Gastrocnemius medialis (tissue), 4 donors: ENCODE results near the gene TNNT2. TPM values are rescaled to one million over a fixed set of nuclear protein-coding genes. Genes with fewer than 3 reads are reported as not detected.

Experiments
- ATAC-seq, 2 donors: fragments of 150-250 bp; one replicate each; pipeline ENCODE4 v1.9.1; 2016
- DNase-seq, 2 donors: peaks; one replicate each; pipeline ENCODE4 v3.0.0-alpha.2; 2019
- H3K27ac ChIP-seq, 4 donors: fragments of 200-600 bp; sonication (generic); 1 replicate in 1 of 4; 2 replicates in 3 of 4; pipeline ENCODE4 v1.5.1; 2016 to 2018; ENCODE audit warnings: mild to moderate bottlenecking in 2 of 4, moderate library complexity in 1 of 4
- H3K27me3 ChIP-seq, 3 donors: fragments of 200-600 bp; sonication (generic) in 2 of 3; 1 replicate in 1 of 3; 2 replicates in 2 of 3; pipeline versions ENCODE4 v1.5.1 to v1.6.0; 2016 to 2019; ENCODE audit warnings: mild to moderate bottlenecking in 1 of 3, moderate library complexity in 1 of 3
- H3K36me3 ChIP-seq, 2 donors: fragments of 200-600 bp; sonication (generic) in 1 of 2; one replicate each; pipeline ENCODE4 v1.5.1; 2017 to 2018
- H3K4me1 ChIP-seq, 2 donors: fragments of 200-600 bp; sonication (generic) in 1 of 2; one replicate each; pipeline ENCODE4 v1.5.1; 2016 to 2017; ENCODE audit warnings: mild to moderate bottlenecking in 2 of 2
- H3K4me3 ChIP-seq, 4 donors: fragments of 200-600 bp; sonication (generic) in 3 of 4; 1 replicate in 1 of 4; 2 replicates in 3 of 4; pipeline ENCODE4 v1.5.1; 2016 to 2019; ENCODE audit warnings: mild to moderate bottlenecking in 2 of 4
- H3K9me3 ChIP-seq, 3 donors: fragments of 200-600 bp; sonication (generic) in 2 of 3; 1 replicate in 1 of 3; 2 replicates in 2 of 3; pipeline ENCODE4 v1.5.1; 2016 to 2019
- POLR2A ChIP-seq, 2 donors: fragments of 450-650 bp; IDR thresholded peaks; one replicate each; pipeline ENCODE4 v1.6.1; 2017; ENCODE audit warnings: antibody characterized with exemption in 2 of 2, mild to moderate bottlenecking in 2 of 2, moderate library complexity in 2 of 2
- in situ Hi-C, 4 donors: fragments of 200-750 bp; cut with MboI; loops; one replicate each; pipeline versions ENCODE4 v1.15.0 to v1.8.0; 2017; ENCODE audit warnings: low sequenced_read_pairs in 4 of 4
- intact Hi-C: fragments of 100-400 bp; cut with DNase I; formaldehyde crosslinking; loops from one replicate; pipeline ENCODE4 v1.15.1; 2023; ENCODE audit warnings: low total_unique reads
- total RNA-seq, 4 donors: library from RNA; depleted of rRNA; stranded (reverse); fragments of >200 nt; gene quantifications; one replicate each; pipeline versions ENCODE4 v1.1.0 to v1.2.3, GENCODE V29; 2016
- TF ChIP-seq, protein P1 (sequence below), 5 experiments: fragments of 450-650 bp in 3 of 5; fragments of 200-600 bp in 2 of 5; sonication (generic) in 2 of 5; IDR thresholded peaks in 4 of 5; conservative IDR thresholded peaks in 1 of 5; 1 replicate in 4 of 5; 2 replicates in 1 of 5; pipeline ENCODE4 v1.5.1; 2016 to 2019; ENCODE audit warnings: antibody characterized with exemption in 5 of 5, mild to moderate bottlenecking in 3 of 5, moderate library complexity in 3 of 5

The TNNT2 gene
- total RNA-seq, 4 donors from 2014 or later: 0.39 to 14.8 (median 6.7) TPM; not detected in 1

- H3K27me3 ChIP-seq: no peaks in the 10 kb centered on the region
- H3K36me3 ChIP-seq: no peaks in the 10 kb centered on the region
- H3K9me3 ChIP-seq: no peaks in the 10 kb centered on the region
- in situ Hi-C loops: loop anchor here in 1 of 4 donors (25.0 kb wide), 1 partner anchor 109 kb away; no protein-coding TSS in a partner anchor
- no peak for DNase-seq
- no peak for ATAC-seq
- H3K4me1 ChIP-seq: peaks cover 0 to 4% of the 10 kb centered on the region in 2 donors
- intact Hi-C loops: no loop called here
- H3K4me3 ChIP-seq: no peak overlapping the region
- TF ChIP-seq POLR2A (IDR thresholded peaks at IDR 0.05): no peak
- TF ChIP-seq, protein P1, sequence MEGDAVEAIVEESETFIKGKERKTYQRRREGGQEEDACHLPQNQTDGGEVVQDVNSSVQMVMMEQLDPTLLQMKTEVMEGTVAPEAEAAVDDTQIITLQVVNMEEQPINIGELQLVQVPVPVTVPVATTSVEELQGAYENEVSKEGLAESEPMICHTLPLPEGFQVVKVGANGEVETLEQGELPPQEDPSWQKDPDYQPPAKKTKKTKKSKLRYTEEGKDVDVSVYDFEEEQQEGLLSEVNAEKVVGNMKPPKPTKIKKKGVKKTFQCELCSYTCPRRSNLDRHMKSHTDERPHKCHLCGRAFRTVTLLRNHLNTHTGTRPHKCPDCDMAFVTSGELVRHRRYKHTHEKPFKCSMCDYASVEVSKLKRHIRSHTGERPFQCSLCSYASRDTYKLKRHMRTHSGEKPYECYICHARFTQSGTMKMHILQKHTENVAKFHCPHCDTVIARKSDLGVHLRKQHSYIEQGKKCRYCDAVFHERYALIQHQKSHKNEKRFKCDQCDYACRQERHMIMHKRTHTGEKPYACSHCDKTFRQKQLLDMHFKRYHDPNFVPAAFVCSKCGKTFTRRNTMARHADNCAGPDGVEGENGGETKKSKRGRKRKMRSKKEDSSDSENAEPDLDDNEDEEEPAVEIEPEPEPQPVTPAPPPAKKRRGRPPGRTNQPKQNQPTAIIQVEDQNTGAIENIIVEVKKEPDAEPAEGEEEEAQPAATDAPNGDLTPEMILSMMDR (IDR thresholded peaks at IDR 0.05 in 4 of 5, conservative IDR thresholded peaks at IDR 0.05 in 1 of 5): no peak
- H3K27ac ChIP-seq: no peak overlapping the region
Measured at GRCh38 chr1:201371792-201372191, 5.7 kb downstream of the TNNT2 start.

- DNase-seq: no peak
- intact Hi-C loops: no loop called here
- peaks cover 0 to 4% of the 10 kb centered on the region in 2 donors for H3K4me1 ChIP-seq
- no peak for ATAC-seq
- TF ChIP-seq, protein P1 (IDR thresholded peaks at IDR 0.05 in 4 of 5, conservative IDR thresholded peaks at IDR 0.05 in 1 of 5): no peak
- TF ChIP-seq POLR2A (IDR thresholded peaks at IDR 0.05): no peak
- H3K27ac ChIP-seq: no peak overlapping the region
- no peaks in the 10 kb centered on the region for H3K27me3 ChIP-seq
- in situ Hi-C loops: loop anchor here in 1 of 4 donors (25.0 kb wide), 1 partner anchor 109 kb away; no protein-coding TSS in a partner anchor
- H3K4me3 ChIP-seq: no peak overlapping the region
- H3K9me3 ChIP-seq: no peaks in the 10 kb centered on the region
- no peaks in the 10 kb centered on the region for H3K36me3 ChIP-seq
Measured at GRCh38 chr1:201371276-201371675, 6.2 kb downstream of the TNNT2 start.

GRCh38 chr1:201370500-201370899 lies 7.0 kb downstream of the TNNT2 start:
- intact Hi-C loops (no loop called here), in situ Hi-C loops (loop anchor here in 1 of 4 donors (25.0 kb wide), 1 partner anchor 108 kb away; no protein-coding TSS in a partner anchor)
- Histone ChIP-seq H3K4me1 (peaks cover 0 to 4% of the 10 kb centered on the region in 2 donors), H3K36me3 (no peaks in the 10 kb centered on the region), H3K4me3 (no peak overlapping the region), H3K9me3 (no peaks in the 10 kb centered on the region), H3K27me3 (no peaks in the 10 kb centered on the region), H3K27ac (no peak overlapping the region)
- no peak for TF ChIP-seq POLR2A (IDR thresholded peaks at IDR 0.05)
- TF ChIP-seq, protein P1 (IDR thresholded peaks at IDR 0.05 in 4 of 5, conservative IDR thresholded peaks at IDR 0.05 in 1 of 5): no peak
- DNase-seq (no peak), ATAC-seq (no peak)

DNA sequence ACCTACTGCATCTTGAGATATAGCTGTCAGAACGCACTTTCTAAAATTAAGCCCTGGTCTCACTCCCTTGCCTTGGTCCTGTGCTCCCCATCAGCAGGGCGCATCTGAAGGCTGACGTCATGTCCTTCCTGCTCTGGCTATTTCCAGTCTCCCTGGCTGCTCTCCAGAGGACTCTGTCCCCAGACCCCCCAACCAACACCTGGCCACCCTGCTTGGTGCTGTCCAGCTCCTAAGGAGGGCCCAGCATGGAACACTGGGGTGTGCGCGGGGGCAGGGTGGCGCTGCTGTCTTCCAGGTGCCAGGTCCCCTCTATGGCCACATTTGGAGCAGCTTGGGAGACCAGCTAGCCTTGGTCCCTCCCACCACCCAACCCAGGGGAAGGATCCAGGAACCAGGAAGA lies 8.3 kb downstream of the TNNT2 start:
- Histone ChIP-seq H3K36me3 (no peaks in the 10 kb centered on the region), H3K9me3 (no peaks in the 10 kb centered on the region), H3K4me1 (peaks cover 0 to 1% of the 10 kb centered on the region in 2 donors), H3K4me3 (no peak overlapping the region), H3K27me3 (no peaks in the 10 kb centered on the region), H3K27ac (no peak overlapping the region)
- in situ Hi-C loops (loop anchor here in 1 of 4 donors (25.0 kb wide), 1 partner anchor 107 kb away; no protein-coding TSS in a partner anchor), intact Hi-C loops (no loop called here)
- DNase-seq: no peak
- ATAC-seq: no peak
- no peak for TF ChIP-seq POLR2A (IDR thresholded peaks at IDR 0.05)
- TF ChIP-seq, protein P1 (IDR thresholded peaks at IDR 0.05 in 4 of 5, conservative IDR thresholded peaks at IDR 0.05 in 1 of 5): no peak

- ATAC-seq (no peak), DNase-seq (no peak)
- Histone ChIP-seq H3K27me3 (no peaks in the 10 kb centered on the region), H3K9me3 (no peaks in the 10 kb centered on the region), H3K36me3 (no peaks in the 10 kb centered on the region), H3K4me3 (no peak overlapping the region), H3K4me1 (no peaks in the 10 kb centered on the region), H3K27ac (no peak overlapping the region)
- intact Hi-C loops: no loop called here
- TF ChIP-seq POLR2A (IDR thresholded peaks at IDR 0.05): no peak
- TF ChIP-seq, protein P1 (IDR thresholded peaks at IDR 0.05 in 4 of 5, conservative IDR thresholded peaks at IDR 0.05 in 1 of 5): no peak
- in situ Hi-C loops: loop anchor here in 1 of 4 donors (25.0 kb wide), 1 partner anchor 104 kb away; no protein-coding TSS in a partner anchor
Measured at GRCh38 chr1:201366696-201367095, 10.8 kb downstream of the TNNT2 start.
